A673 (cell line): ENCODE measurements around the gene MYOG. TPM values are rescaled to one million over a fixed set of nuclear protein-coding genes. Genes with fewer than 3 reads are reported as not detected.

Experiments used
- BruUV-seq: library from RNA; stranded (reverse); fragments of 400-500 nt; replicated peaks from 2 replicates; lab custom pipeline; 2021; lab: Mats Ljungman, UMichigan
- CTCF ChIA-PET: fragments of 300-600 bp; sonication (Branson Sonifier 250); formaldehyde crosslinking; loops from one replicate; lab custom pipeline; 2022; ENCODE audit warnings: antibody characterized with exemption; lab: Charles Lee
- POLR2A ChIA-PET: fragments of 300-600 bp; sonication (Branson Sonifier 250); formaldehyde crosslinking; loops from one replicate; lab custom pipeline; 2022; ENCODE audit warnings: antibody characterized with exemption; ENCODE audit not compliant: low non-redundant PET; lab: Charles Lee
- DNase-seq: peaks from one replicate; pipeline ENCODE4 v3.0.0-alpha.2; 2015; ENCODE audit warnings: low spot score
- H3K27ac ChIP-seq: fragments of 200-600 bp; sonication (generic); 2 replicates; pipeline ENCODE4 v1.5.1; 2016; ENCODE audit warnings: mixed run types, low read depth, mild to moderate bottlenecking, mixed read lengths, antibody characterized with exemption, low read length; ENCODE audit not compliant: poor library complexity, severe bottlenecking
- H3K27me3 ChIP-seq: fragments of 200-600 bp; sonication (generic); replicated peaks from 2 replicates; pipeline ENCODE4 v1.6.1; 2017; ENCODE audit warnings: mixed run types, low read depth, mild to moderate bottlenecking, mixed read lengths, antibody characterized with exemption, low read length; ENCODE audit not compliant: insufficient read depth, poor library complexity
- H3K36me3 ChIP-seq: fragments of 200-600 bp; sonication (generic); 2 replicates; pipeline ENCODE4 v1.6.1; 2016; ENCODE audit warnings: mixed run types, mild to moderate bottlenecking, mixed read lengths, antibody characterized with exemption, low read length; ENCODE audit not compliant: insufficient read depth, poor library complexity, severe bottlenecking
- H3K4me1 ChIP-seq: fragments of 200-600 bp; sonication (generic); 2 replicates; pipeline ENCODE4 v1.6.1; 2017; ENCODE audit warnings: mixed run types, mild to moderate bottlenecking, mixed read lengths, antibody characterized with exemption, low read length; ENCODE audit not compliant: insufficient read depth, poor library complexity, severe bottlenecking
- H3K4me3 ChIP-seq: fragments of 200-600 bp; sonication (generic); 2 replicates; pipeline ENCODE4 v1.5.1; 2016; ENCODE audit warnings: low read depth, mixed run types, mild to moderate bottlenecking, mixed read lengths, low read length; ENCODE audit not compliant: poor library complexity, severe bottlenecking
- H3K9me3 ChIP-seq: fragments of 200-600 bp; sonication (generic); 2 replicates; pipeline ENCODE4 v1.6.1; 2016; ENCODE audit warnings: mixed run types, low read depth, mild to moderate bottlenecking, mixed read lengths, antibody characterized with exemption, low read length; ENCODE audit not compliant: poor library complexity, severe bottlenecking
- CTCF ChIP-seq: fragments of 300-800, 200-600 bp; sonication (generic); conservative IDR thresholded peaks from 2 replicates; pipeline ENCODE4 v1.5.1; 2017; ENCODE audit warnings: low read depth, mild to moderate bottlenecking, antibody characterized with exemption, low read length, moderate library complexity, mixed read lengths
- EZH2 ChIP-seq: fragments of 200-600 bp; sonication (generic); IDR thresholded peaks from 2 replicates; pipeline ENCODE4 v1.6.1; 2017; ENCODE audit warnings: borderline replicate concordance, low read depth, mild to moderate bottlenecking, mixed read lengths, antibody characterized with exemption, low read length; ENCODE audit not compliant: poor library complexity, severe bottlenecking
- intact Hi-C: fragments of 100-400 bp; cut with micrococcal nuclease; formaldehyde crosslinking; loops from one replicate; pipeline ENCODE4 v1.10.0; 2022; ENCODE audit not compliant: unreplicated experiment
- total RNA-seq: library from RNA; stranded (reverse); gene quantifications from 2 replicates; pipeline ENCODE4 v1.2.3, GENCODE V29; 2021

MYOG gene
- total RNA-seq, 1 experiment from 2014 or later: not detected

GRCh38 chr1:203038891-203039608 lies 46.8 kb downstream of the MYOG start:
- TF ChIP-seq CTCF (peak; percentile 96), EZH2 (no peak)
- no peak overlapping the region for H3K27ac ChIP-seq
- ChIA-PET POLR2A (no interaction called here), CTCF (interaction anchor here (0.6 to 3.5 kb wide), 8 partner anchors 10 to 465 kb away, joined by 3 to 65 read pairs (median 12); no protein-coding TSS in a partner anchor)
- H3K27me3 ChIP-seq: no peaks in the 10 kb centered on the region
- intact Hi-C loops: loop anchor here (1.0 to 2.0 kb wide), 3 partner anchors 133 to 230 kb away; no protein-coding TSS in a partner anchor
- H3K36me3 ChIP-seq: no peaks in the 10 kb centered on the region
- DNase-seq: peak; percentile 87
- no peaks in the 10 kb centered on the region for H3K4me1 ChIP-seq
- no peaks in the 10 kb centered on the region for H3K9me3 ChIP-seq
- BruUV-seq: no TSS peak
- no peak overlapping the region for H3K4me3 ChIP-seq

- intact Hi-C loops: loop anchor here (2.0 kb wide), 1 partner anchor 231 kb away; no protein-coding TSS in a partner anchor
Observed at GRCh38 chr1:203038217-203038741, 47.5 kb downstream of the MYOG start.

More at GRCh38 chr1:203038217-203038741, 47.5 kb downstream of the MYOG start:
- Histone ChIP-seq H3K27me3 (no peaks in the 10 kb centered on the region), H3K27ac (no peak overlapping the region), H3K4me3 (no peak overlapping the region), H3K36me3 (no peaks in the 10 kb centered on the region), H3K4me1 (no peaks in the 10 kb centered on the region), H3K9me3 (no peaks in the 10 kb centered on the region)
- POLR2A ChIA-PET: no interaction called here
- CTCF ChIA-PET: interaction anchor here (0.6 to 3.5 kb wide), 4 partner anchors 9 to 178 kb away, joined by 3 to 65 read pairs (median 18); no protein-coding TSS in a partner anchor
- no TSS peak for BruUV-seq
- DNase-seq: peak; percentile 25
- 0 out of 2 replicates have a peak, but pooled peaks have one; percentile 14 for TF ChIP-seq CTCF
- no peak for TF ChIP-seq EZH2
